ENCODE results near the gene PNPLA1. TPM values are rescaled to one million over a fixed set of nuclear protein-coding genes. Genes with fewer than 3 reads are reported as not detected.

PNPLA1 gene
- total RNA-seq, 2 donors from 2014 or later: not detected

- Mint-ChIP-seq H3K9me3 (no peaks in the 10 kb centered on the region), H3K4me1 (peaks cover 33% of the 10 kb centered on the region), H3K4me3 (no peak overlapping the region), H3K27ac (peak overlapping the region; percentile 60), H3K27me3 (ENCODE audit: insufficient read depth) (no peaks in the 10 kb centered on the region), H3K36me3 (ENCODE audit: low read depth) (no peaks in the 10 kb centered on the region)
- no peaks in the 10 kb centered on the region for H3K36me3 ChIP-seq (ENCODE audit: control insufficient read depth, insufficient read depth, low read length)
- peak overlapping the region; percentile 15 for H3K27ac ChIP-seq (ENCODE audit: low read depth, low read length)
- no peaks in the 10 kb centered on the region for H3K27me3 ChIP-seq (ENCODE audit: control insufficient read depth, insufficient read depth, low read length, poor library complexity, severe bottlenecking)
- peak; percentile 87 for DNase-seq
- no peak overlapping the region for H3K9ac ChIP-seq (ENCODE audit: extremely low read depth, low read length, poor library complexity, severe bottlenecking)
- 89 to 92% methylated on average over 8 of the region's 8 CpGs for WGBS, 2 experiments (ENCODE audit: insufficient coverage in 1 of 2, insufficient read length in 1 of 2)
- peaks cover 8% of the 10 kb centered on the region for H3K4me1 ChIP-seq (ENCODE audit: control insufficient read depth, insufficient read depth, low read length)
- no peak for TF ChIP-seq CTCF (conservative IDR thresholded peaks at IDR 0.05)
- no peak overlapping the region for H3K4me3 ChIP-seq (ENCODE audit: low read length)
- no peaks in the 10 kb centered on the region for H3K9me3 ChIP-seq (ENCODE audit: control insufficient read depth, low read length)
Measured at GRCh38 chr6:36244641-36245280, 25.1 kb upstream of the PNPLA1 start.

- Mint-ChIP-seq H3K4me1 (peaks cover 30% of the 10 kb centered on the region), H3K27ac (peak overlapping the region; percentile 60), H3K36me3 (ENCODE audit: low read depth) (no peaks in the 10 kb centered on the region), H3K27me3 (ENCODE audit: insufficient read depth) (no peaks in the 10 kb centered on the region), H3K9me3 (no peaks in the 10 kb centered on the region), H3K4me3 (no peak overlapping the region)
- Histone ChIP-seq H3K4me3 (ENCODE audit: low read length) (no peak overlapping the region), H3K36me3 (ENCODE audit: control insufficient read depth, insufficient read depth, low read length) (no peaks in the 10 kb centered on the region), H3K27ac (ENCODE audit: low read depth, low read length) (no peak overlapping the region), H3K9me3 (ENCODE audit: control insufficient read depth, low read length) (no peaks in the 10 kb centered on the region), H3K27me3 (ENCODE audit: control insufficient read depth, insufficient read depth, low read length, poor library complexity, severe bottlenecking) (no peaks in the 10 kb centered on the region), H3K9ac (ENCODE audit: extremely low read depth, low read length, poor library complexity, severe bottlenecking) (no peak overlapping the region), H3K4me1 (ENCODE audit: control insufficient read depth, insufficient read depth, low read length) (peaks cover 8% of the 10 kb centered on the region)
- peak; percentile 86 for DNase-seq
- 76% methylated on average over 7 to 8 of the region's 8 CpGs for WGBS, 2 experiments (ENCODE audit: insufficient coverage in 1 of 2, insufficient read length in 1 of 2)
- peak; percentile 59 for TF ChIP-seq CTCF (conservative IDR thresholded peaks at IDR 0.05)
Measured at GRCh38 chr6:36245572-36246061, 24.2 kb upstream of the PNPLA1 start.

- TF ChIP-seq CTCF (conservative IDR thresholded peaks at IDR 0.05): no peak
- Mint-ChIP-seq H3K27me3 (ENCODE audit: insufficient read depth) (no peaks in the 10 kb centered on the region), H3K9me3 (no peaks in the 10 kb centered on the region), H3K4me3 (no peak overlapping the region), H3K27ac (no peak overlapping the region), H3K36me3 (ENCODE audit: low read depth) (no peaks in the 10 kb centered on the region), H3K4me1 (peaks cover 30% of the 10 kb centered on the region)
- H3K9ac ChIP-seq (ENCODE audit: extremely low read depth, low read length, poor library complexity, severe bottlenecking): no peak overlapping the region
- H3K27me3 ChIP-seq (ENCODE audit: control insufficient read depth, insufficient read depth, low read length, poor library complexity, severe bottlenecking): no peaks in the 10 kb centered on the region
- peak; percentile 46 for DNase-seq
- no peaks in the 10 kb centered on the region for H3K36me3 ChIP-seq (ENCODE audit: control insufficient read depth, insufficient read depth, low read length)
- H3K4me1 ChIP-seq (ENCODE audit: control insufficient read depth, insufficient read depth, low read length): peaks cover 8% of the 10 kb centered on the region
- WGBS, 2 experiments (ENCODE audit: insufficient coverage in 1 of 2, insufficient read length in 1 of 2): 90 to 92% methylated on average over 17 to 22 of the region's 22 CpGs
- H3K4me3 ChIP-seq (ENCODE audit: low read length): no peak overlapping the region
- no peaks in the 10 kb centered on the region for H3K9me3 ChIP-seq (ENCODE audit: control insufficient read depth, low read length)
- H3K27ac ChIP-seq (ENCODE audit: low read depth, low read length): no peak overlapping the region
Measured at GRCh38 chr6:36246506-36247268, 23.2 kb upstream of the PNPLA1 start.

Measured in endodermal cell (in vitro differentiated cells).